ENCODE results near the gene SKI. TPM values are rescaled to one million over a fixed set of nuclear protein-coding genes. Genes with fewer than 3 reads are reported as not detected.

SKI gene
- total and polyA plus RNA-seq, 2 of the 4 experiments (the other 2 are of a cell fraction), result 2.3 to 20.1 TPM

GRCh38 chr1:2201062-2201461, 27.1 kb upstream of the SKI start:
- Histone ChIP-seq H3K56ac (ENCODE audit: extremely low read depth, insufficient read depth, low read length) (no peak overlapping the region), H2BK120ac (ENCODE audit: low read depth, low read length) (no peak overlapping the region), H2AK5ac (ENCODE audit: low read depth, low read length) (no peak overlapping the region), H3K23ac (ENCODE audit: low read depth, low read length) (no peak overlapping the region), H2AK9ac (replicated peaks; ENCODE audit: low read depth, low read length, poor library complexity) (peak overlapping the region; percentile 33), H3K4me2 (ENCODE audit: low read depth, low read length) (no peak overlapping the region), H3K36me3 (ENCODE audit: control insufficient read depth, insufficient read depth, low read length) (no peaks in the 10 kb centered on the region), H3K14ac (replicated peaks; ENCODE audit: low read depth, low read length) (no peak overlapping the region), H4K5ac (ENCODE audit: low read depth, low read length) (no peak overlapping the region), H3K9me3 (ENCODE audit: control insufficient read depth, insufficient read depth, low read length) (no peaks in the 10 kb centered on the region), H3K4ac (ENCODE audit: low read depth, low read length) (no peak overlapping the region), H3K4me1 (ENCODE audit: control insufficient read depth, insufficient read depth, low read length) (peaks cover 16% of the 10 kb centered on the region), H3K27me3 (ENCODE audit: control insufficient read depth, insufficient read depth, low read length) (no peaks in the 10 kb centered on the region), H3K18ac (ENCODE audit: low read depth, low read length) (no peak overlapping the region), H3K4me3 (ENCODE audit: insufficient read depth, low read depth, low read length) (no peak overlapping the region), H4K8ac (ENCODE audit: low read depth in 2 of 2, low read length in 2 of 2) (no peak overlapping the region), H3K27ac (ENCODE audit: insufficient read depth, low read length) (no peak overlapping the region), H4K91ac (ENCODE audit: insufficient read depth, low read depth, low read length) (no peak overlapping the region), H4K20me1 (ENCODE audit: insufficient read depth, low read length) (no peaks in the 10 kb centered on the region), H3K9me1 (ENCODE audit: insufficient read depth, low read length) (no peaks in the 10 kb centered on the region; the same call in 1 of the 2 replicates), H2AFZ (replicated peaks; ENCODE audit: low read length, poor library complexity) (no peak overlapping the region), H2BK15ac (ENCODE audit: low read depth, low read length) (no peak overlapping the region), H2BK5ac (ENCODE audit: low read depth, low read length, poor library complexity, severe bottlenecking) (no peak overlapping the region), H3K79me1 (ENCODE audit: low read depth in 1 of 2, low read length in 2 of 2) (peaks cover 14 to 44% of the 10 kb centered on the region in 2 experiments), H2BK20ac (ENCODE audit: low read depth, low read length) (no peak overlapping the region), H3K9ac (ENCODE audit: low read depth, low read length) (no peak overlapping the region)
- ATAC-seq (ENCODE audit: low read depth), result no peak
- TF ChIP-seq RAD21 (IDR thresholded peaks at IDR 0.05; ENCODE audit: low read length), result no peak
- no peak for TF ChIP-seq BHLHE40 (IDR thresholded peaks at IDR 0.05; ENCODE audit: low read depth, low read length)
- no peak for TF ChIP-seq POLR2A (IDR thresholded peaks at IDR 0.05; ENCODE audit: low read depth, low read length)
- TF ChIP-seq MXI1 (IDR thresholded peaks at IDR 0.05; ENCODE audit: borderline replicate concordance, low read depth, low read length), result no peak
- no peak for TF ChIP-seq CTCF (conservative IDR thresholded peaks at IDR 0.05; ENCODE audit: low read depth, low read length)
- no peak for TF ChIP-seq USF2 (IDR thresholded peaks at IDR 0.05; ENCODE audit: low read depth, low read length)
- no peak for TF ChIP-seq RCOR1 (IDR thresholded peaks at IDR 0.05; ENCODE audit: insufficient replicate concordance, low read length)
- TF ChIP-seq CHD1 (IDR thresholded peaks at IDR 0.05; ENCODE audit: low read depth, low read length), result no peak
- TF ChIP-seq ELK1 (IDR thresholded peaks at IDR 0.05; ENCODE audit: borderline replicate concordance, low read depth, low read length), result no peak
- no peak for TF ChIP-seq FOS (IDR thresholded peaks at IDR 0.05; ENCODE audit: low read depth, low read length)
- no peak for TF ChIP-seq MAZ (IDR thresholded peaks at IDR 0.05; ENCODE audit: borderline replicate concordance, low read depth, low read length)
- intact Hi-C loops (cut with micrococcal nuclease), result no loop called here
- WGBS, 2 experiments (ENCODE audit: extremely low coverage in 2 of 2, insufficient read length in 1 of 2), result 95% methylated on average over 8 of the region's 14 CpGs; no CpG with 5 or more reads in 1 of the 2 experiments
- no peak for DNase-seq
- in situ Hi-C loops (cut with MboI; ENCODE audit: low sequenced_read_pairs), result no loop called here
- no TSS peak for BruUV-seq (replicated peaks)
- dilution Hi-C loops (cut with HindIII; ENCODE audit: low sequenced_read_pairs, unreplicated experiment), result no loop called here
- ChIA-PET POLR2A (ENCODE audit: unreplicated experiment) (no interaction called here), CTCF (no interaction called here)
